Measurements from ENCODE around the gene TMEM212.
"Not testable (repeated sequence)": the region's sequence is repeated elsewhere in the genome, so short reads cannot be mapped to it uniquely, and the experiment has no call there.

Gene TMEM212

GRCh38 chr3:171895291-171895690, 52.1 kb downstream of the TMEM212 start:
- no peak for DNase-seq

GRCh38 chr3:171895900-171896299, 52.8 kb downstream of the TMEM212 start:
- DNase-seq = no peak

- no peak for DNase-seq
Observed at GRCh38 chr3:171896316-171896715, 53.2 kb downstream of the TMEM212 start.

GRCh38 chr3:171898192-171898591, 55.0 kb downstream of the TMEM212 start:
- DNase-seq = no peak

GRCh38 chr3:171900446-171900845, 57.3 kb downstream of the TMEM212 start:
- DNase-seq = no peak

GRCh38 chr3:171901615-171902312, 58.6 kb downstream of the TMEM212 start:
- no peak for DNase-seq

- no peak for DNase-seq
Observed at GRCh38 chr3:171904829-171905228, 61.7 kb downstream of the TMEM212 start.

GRCh38 chr3:171906503-171906902, 63.4 kb downstream of the TMEM212 start:
- not testable (repeated sequence) for DNase-seq

GRCh38 chr3:171906951-171907676, 64.0 kb downstream of the TMEM212 start:
- no peak for DNase-seq

GRCh38 chr3:171907761-171908160, 64.6 kb downstream of the TMEM212 start:
- no peak for DNase-seq

- no peak for DNase-seq
Observed at GRCh38 chr3:171908731-171909130, 65.6 kb downstream of the TMEM212 start.

Data from activated CD4-positive, alpha-beta T cell treated with anti-CD3 and anti-CD28 coated beads, Interleukin-2, amount 50 U/mL, for 4 hours (primary cell).